Adrenal gland (tissue), 5 donors: ENCODE results near the gene PARP3.

ENCODE experiments used
- POLR2A ChIP-seq, 2 donors: fragments of 450-650 bp; IDR thresholded peaks; one replicate each; pipeline ENCODE4 v1.6.1; 2017; ENCODE audit warnings: antibody characterized with exemption in 2 of 2, mild to moderate bottlenecking in 2 of 2, moderate library complexity in 1 of 2
- TF ChIP-seq, protein P1 (sequence below), 6 experiments: fragments of 450-650 bp in 4 of 6; fragments of 200-600 bp in 2 of 6; sonication (generic) in 1 of 6; IDR thresholded peaks; 1 replicate in 5 of 6; 2 replicates in 1 of 6; pipeline versions ENCODE4 v1.5.1 to v1.8.0; 2016 to 2021; ENCODE audit warnings: antibody characterized with exemption in 6 of 6, mild to moderate bottlenecking in 2 of 6, moderate library complexity in 1 of 6
- donor health status: DM: no; HTN: no; CAD: no.

- TF ChIP-seq POLR2A (IDR thresholded peaks at IDR 0.05): no peak
- TF ChIP-seq, protein P1, sequence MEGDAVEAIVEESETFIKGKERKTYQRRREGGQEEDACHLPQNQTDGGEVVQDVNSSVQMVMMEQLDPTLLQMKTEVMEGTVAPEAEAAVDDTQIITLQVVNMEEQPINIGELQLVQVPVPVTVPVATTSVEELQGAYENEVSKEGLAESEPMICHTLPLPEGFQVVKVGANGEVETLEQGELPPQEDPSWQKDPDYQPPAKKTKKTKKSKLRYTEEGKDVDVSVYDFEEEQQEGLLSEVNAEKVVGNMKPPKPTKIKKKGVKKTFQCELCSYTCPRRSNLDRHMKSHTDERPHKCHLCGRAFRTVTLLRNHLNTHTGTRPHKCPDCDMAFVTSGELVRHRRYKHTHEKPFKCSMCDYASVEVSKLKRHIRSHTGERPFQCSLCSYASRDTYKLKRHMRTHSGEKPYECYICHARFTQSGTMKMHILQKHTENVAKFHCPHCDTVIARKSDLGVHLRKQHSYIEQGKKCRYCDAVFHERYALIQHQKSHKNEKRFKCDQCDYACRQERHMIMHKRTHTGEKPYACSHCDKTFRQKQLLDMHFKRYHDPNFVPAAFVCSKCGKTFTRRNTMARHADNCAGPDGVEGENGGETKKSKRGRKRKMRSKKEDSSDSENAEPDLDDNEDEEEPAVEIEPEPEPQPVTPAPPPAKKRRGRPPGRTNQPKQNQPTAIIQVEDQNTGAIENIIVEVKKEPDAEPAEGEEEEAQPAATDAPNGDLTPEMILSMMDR (IDR thresholded peaks at IDR 0.05): no peak
Measured at GRCh38 chr3:51937014-51937413, 5.1 kb upstream of the PARP3 start.
